Measurements from ENCODE around the gene VAMP7. TPM values are rescaled to one million over a fixed set of nuclear protein-coding genes. Genes with fewer than 3 reads are reported as not detected.

Gene VAMP7
- total RNA-seq, 1 experiment from 2014 or later = 60.2 TPM

GRCh38 chrX:155956649-155957048 is 75.5 kb downstream of the VAMP7 start:
- ChIA-PET POLR2A (ENCODE audit: unreplicated experiment) (no interaction called here), CTCF (no interaction called here)
- TF ChIP-seq EZH2 (IDR thresholded peaks at IDR 0.05; ENCODE audit: low read depth) (no peak), CTCF (conservative IDR thresholded peaks at IDR 0.05) (no peak)
- Histone ChIP-seq H3K4me2 (no peak overlapping the region), H3K27ac (no peak overlapping the region), H3K4me3 (no peak overlapping the region), H3K27me3 (ENCODE audit: insufficient read depth, low read depth) (no peaks in the 10 kb centered on the region), H3K4me1 (replicated peaks; ENCODE audit: insufficient read depth) (no peaks in the 10 kb centered on the region), H3K79me2 (ENCODE audit: low read depth) (no peaks in the 10 kb centered on the region), H3K36me3 (ENCODE audit: low read depth) (no peaks in the 10 kb centered on the region), H4K20me1 (ENCODE audit: insufficient read depth) (no peaks in the 10 kb centered on the region), H3K9me2 (ENCODE audit: insufficient read depth) (no peaks in the 10 kb centered on the region), H3K9me3 (ENCODE audit: insufficient read depth, low read depth) (no peaks in the 10 kb centered on the region), H3F3A (ENCODE audit: insufficient read depth, low read depth) (no peaks in the 10 kb centered on the region), H2AFZ (no peak overlapping the region)
- BruUV-seq (replicated peaks) = no TSS peak
- DNase-seq = no peak
- intact Hi-C loops (cut with micrococcal nuclease; ENCODE audit: unreplicated experiment) = no loop called here

GRCh38 chrX:155957843-155958242 is 76.7 kb downstream of the VAMP7 start:
- H3K4me3 ChIP-seq = no peak overlapping the region
- BruUV-seq (replicated peaks) = no TSS peak
- ChIA-PET CTCF (no interaction called here), POLR2A (ENCODE audit: unreplicated experiment) (no interaction called here)
- H4K20me1 ChIP-seq (ENCODE audit: insufficient read depth) = no peaks in the 10 kb centered on the region
- H3K9me2 ChIP-seq (ENCODE audit: insufficient read depth) = no peaks in the 10 kb centered on the region
- no peak for DNase-seq
- H3K27me3 ChIP-seq (ENCODE audit: insufficient read depth, low read depth) = no peaks in the 10 kb centered on the region
- intact Hi-C loops (cut with micrococcal nuclease; ENCODE audit: unreplicated experiment) = no loop called here
- TF ChIP-seq EZH2 (IDR thresholded peaks at IDR 0.05; ENCODE audit: low read depth) (no peak), CTCF (conservative IDR thresholded peaks at IDR 0.05) (no peak)
- H3K36me3 ChIP-seq (ENCODE audit: low read depth) = no peaks in the 10 kb centered on the region
- no peaks in the 10 kb centered on the region for H3F3A ChIP-seq (ENCODE audit: insufficient read depth, low read depth)
- no peak overlapping the region for H3K27ac ChIP-seq
- H3K9me3 ChIP-seq (ENCODE audit: insufficient read depth, low read depth) = no peaks in the 10 kb centered on the region
- H2AFZ ChIP-seq = no peak overlapping the region
- H3K4me2 ChIP-seq = no peak overlapping the region
- H3K4me1 ChIP-seq (replicated peaks; ENCODE audit: insufficient read depth) = no peaks in the 10 kb centered on the region
- no peaks in the 10 kb centered on the region for H3K79me2 ChIP-seq (ENCODE audit: low read depth)

- H3K4me1 ChIP-seq (replicated peaks; ENCODE audit: insufficient read depth) = no peaks in the 10 kb centered on the region
- H3K27me3 ChIP-seq (ENCODE audit: insufficient read depth, low read depth) = no peaks in the 10 kb centered on the region
- no peaks in the 10 kb centered on the region for H4K20me1 ChIP-seq (ENCODE audit: insufficient read depth)
- H3K27ac ChIP-seq = no peak overlapping the region
- intact Hi-C loops (cut with micrococcal nuclease; ENCODE audit: unreplicated experiment) = no loop called here
- H3K9me2 ChIP-seq (ENCODE audit: insufficient read depth) = no peaks in the 10 kb centered on the region
- TF ChIP-seq CTCF (conservative IDR thresholded peaks at IDR 0.05) = no peak
- no peak for TF ChIP-seq EZH2 (IDR thresholded peaks at IDR 0.05; ENCODE audit: low read depth)
- no peak overlapping the region for H3K4me3 ChIP-seq
- no peak overlapping the region for H3K4me2 ChIP-seq
- ChIA-PET CTCF (no interaction called here), POLR2A (ENCODE audit: unreplicated experiment) (no interaction called here)
- no peaks in the 10 kb centered on the region for H3F3A ChIP-seq (ENCODE audit: insufficient read depth, low read depth)
- no peaks in the 10 kb centered on the region for H3K36me3 ChIP-seq (ENCODE audit: low read depth)
- no peaks in the 10 kb centered on the region for H3K9me3 ChIP-seq (ENCODE audit: insufficient read depth, low read depth)
- no peak for DNase-seq
- no TSS peak for BruUV-seq (replicated peaks)
- H3K79me2 ChIP-seq (ENCODE audit: low read depth) = no peaks in the 10 kb centered on the region
- no peak overlapping the region for H2AFZ ChIP-seq
Observed at GRCh38 chrX:155959018-155959587, 78.0 kb downstream of the VAMP7 start.

All from PC-9 (cell line).